Measurements from ENCODE around the gene ASPRV1. TPM values are rescaled to one million over a fixed set of nuclear protein-coding genes. Genes with fewer than 3 reads are reported as not detected.
A peak's percentile ranks its signal among the peaks of the same experiment; 100 is the strongest.

ASPRV1 gene
- total RNA-seq, 4 donors from 2014 or later: 2.5 to 11.2 (median 5.1) TPM

- WGBS, 2 donors: 85 to 90% methylated on average over 6 of the region's 6 CpGs
- no peaks in the 10 kb centered on the region for H3K4me1 ChIP-seq
- H3K36me3 ChIP-seq: peaks cover 0 to 44% (median 0%) of the 10 kb centered on the region in 3 donors
- no peaks in the 10 kb centered on the region for H3K9me3 ChIP-seq
- H3K4me3 ChIP-seq: no peak overlapping the region
- no peak overlapping the region for H3K27ac ChIP-seq
- TF ChIP-seq EP300 (IDR thresholded peaks at IDR 0.05): no peak
- TF ChIP-seq, protein P1, sequence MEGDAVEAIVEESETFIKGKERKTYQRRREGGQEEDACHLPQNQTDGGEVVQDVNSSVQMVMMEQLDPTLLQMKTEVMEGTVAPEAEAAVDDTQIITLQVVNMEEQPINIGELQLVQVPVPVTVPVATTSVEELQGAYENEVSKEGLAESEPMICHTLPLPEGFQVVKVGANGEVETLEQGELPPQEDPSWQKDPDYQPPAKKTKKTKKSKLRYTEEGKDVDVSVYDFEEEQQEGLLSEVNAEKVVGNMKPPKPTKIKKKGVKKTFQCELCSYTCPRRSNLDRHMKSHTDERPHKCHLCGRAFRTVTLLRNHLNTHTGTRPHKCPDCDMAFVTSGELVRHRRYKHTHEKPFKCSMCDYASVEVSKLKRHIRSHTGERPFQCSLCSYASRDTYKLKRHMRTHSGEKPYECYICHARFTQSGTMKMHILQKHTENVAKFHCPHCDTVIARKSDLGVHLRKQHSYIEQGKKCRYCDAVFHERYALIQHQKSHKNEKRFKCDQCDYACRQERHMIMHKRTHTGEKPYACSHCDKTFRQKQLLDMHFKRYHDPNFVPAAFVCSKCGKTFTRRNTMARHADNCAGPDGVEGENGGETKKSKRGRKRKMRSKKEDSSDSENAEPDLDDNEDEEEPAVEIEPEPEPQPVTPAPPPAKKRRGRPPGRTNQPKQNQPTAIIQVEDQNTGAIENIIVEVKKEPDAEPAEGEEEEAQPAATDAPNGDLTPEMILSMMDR (IDR thresholded peaks at IDR 0.05): no peak
- H3K27me3 ChIP-seq: no peaks in the 10 kb centered on the region
- DNase-seq (ENCODE audit: low spot score in 2 of 2): no peak
Observed at GRCh38 chr2:69998761-69999160, 37.3 kb upstream of the ASPRV1 start.

- H3K27ac ChIP-seq: no peak overlapping the region
- H3K4me1 ChIP-seq: no peaks in the 10 kb centered on the region
- no peaks in the 10 kb centered on the region for H3K27me3 ChIP-seq
- no peak overlapping the region for H3K4me3 ChIP-seq
- 87 to 90% methylated on average over 11 of the region's 11 CpGs for WGBS, 2 donors
- H3K9me3 ChIP-seq: no peaks in the 10 kb centered on the region
- DNase-seq (ENCODE audit: low spot score in 2 of 2): peak in 1 of 2 donors; percentile 4
- peaks cover 0 to 58% (median 0%) of the 10 kb centered on the region in 3 donors for H3K36me3 ChIP-seq
- TF ChIP-seq, protein P1 (IDR thresholded peaks at IDR 0.05): no peak
- TF ChIP-seq EP300 (IDR thresholded peaks at IDR 0.05) (no peak), POLR2A (IDR thresholded peaks at IDR 0.05) (no peak)
Observed at GRCh38 chr2:69997015-69997830, 35.8 kb upstream of the ASPRV1 start.

GRCh38 chr2:69995511-69995910 lies 34.1 kb upstream of the ASPRV1 start:
- H3K4me1 ChIP-seq: no peaks in the 10 kb centered on the region
- H3K36me3 ChIP-seq: peaks cover 0 to 52% (median 0%) of the 10 kb centered on the region in 3 donors
- no peak for TF ChIP-seq EP300 (IDR thresholded peaks at IDR 0.05)
- TF ChIP-seq, protein P1 (IDR thresholded peaks at IDR 0.05): no peak
- TF ChIP-seq POLR2A (IDR thresholded peaks at IDR 0.05): no peak
- H3K27me3 ChIP-seq: no peaks in the 10 kb centered on the region
- 87 to 90% methylated on average over 3 of the region's 3 CpGs for WGBS, 2 donors
- no peaks in the 10 kb centered on the region for H3K9me3 ChIP-seq
- no peak overlapping the region for H3K4me3 ChIP-seq
- DNase-seq (ENCODE audit: low spot score in 2 of 2): no peak
- H3K27ac ChIP-seq: no peak overlapping the region

DNA sequence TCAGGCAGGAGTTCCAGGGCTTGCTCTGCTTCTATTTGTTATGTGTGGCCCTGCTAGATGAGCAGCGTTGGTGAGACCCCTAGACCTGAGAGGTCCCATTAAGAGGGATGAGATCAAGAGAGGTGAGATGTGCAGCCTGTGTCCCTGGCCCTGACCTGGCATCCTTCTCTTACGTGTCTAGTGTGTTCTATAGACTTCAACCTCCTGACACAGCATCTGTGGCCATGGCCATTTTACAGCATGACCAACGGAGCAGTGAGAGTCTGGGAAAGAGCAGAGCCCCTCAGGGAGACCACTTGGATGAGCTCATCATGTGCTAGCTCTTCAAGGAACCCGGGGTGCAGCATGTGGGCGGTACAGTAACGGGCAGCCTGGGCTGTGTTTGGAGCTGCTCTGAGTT lies 32.7 kb upstream of the ASPRV1 start:
- no peaks in the 10 kb centered on the region for H3K4me1 ChIP-seq
- no peak overlapping the region for H3K4me3 ChIP-seq
- peaks cover 0 to 52% (median 0%) of the 10 kb centered on the region in 3 donors for H3K36me3 ChIP-seq
- TF ChIP-seq EP300 (IDR thresholded peaks at IDR 0.05) (no peak), POLR2A (IDR thresholded peaks at IDR 0.05) (no peak)
- TF ChIP-seq, protein P1 (IDR thresholded peaks at IDR 0.05): no peak
- 77 to 85% methylated on average over 5 to 6 of the region's 6 CpGs for WGBS, 2 donors
- H3K9me3 ChIP-seq: no peaks in the 10 kb centered on the region
- no peaks in the 10 kb centered on the region for H3K27me3 ChIP-seq
- no peak overlapping the region for H3K27ac ChIP-seq
- peak in 1 of 2 donors; percentile 8 for DNase-seq (ENCODE audit: low spot score in 2 of 2)

DNA sequence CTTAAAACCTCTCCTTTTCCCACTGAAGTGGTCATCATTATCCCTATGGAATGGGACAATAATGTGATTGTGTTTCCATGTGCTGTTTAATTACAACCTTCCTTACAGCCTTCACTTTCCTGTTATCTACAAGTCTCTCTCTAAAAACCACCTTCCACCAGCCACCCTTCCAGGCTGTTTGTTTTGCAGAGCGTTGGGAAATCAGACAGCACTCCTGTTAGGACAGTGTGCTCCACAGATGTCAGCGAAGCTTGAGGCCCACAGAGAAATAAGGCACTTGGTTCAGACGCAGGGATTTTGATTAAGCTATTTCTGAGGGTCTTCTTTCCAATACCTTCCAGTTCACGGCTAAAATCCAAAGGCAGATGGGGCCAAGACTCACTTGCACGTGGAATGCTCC lies 32.3 kb upstream of the ASPRV1 start:
- DNase-seq (ENCODE audit: low spot score in 2 of 2): no peak
- 90 to 91% methylated on average over 5 of the region's 5 CpGs for WGBS, 2 donors
- Histone ChIP-seq H3K27ac (no peak overlapping the region), H3K9me3 (no peaks in the 10 kb centered on the region), H3K4me3 (no peak overlapping the region), H3K36me3 (peaks cover 0 to 52% (median 0%) of the 10 kb centered on the region in 3 donors), H3K27me3 (no peaks in the 10 kb centered on the region), H3K4me1 (no peaks in the 10 kb centered on the region)
- TF ChIP-seq POLR2A (IDR thresholded peaks at IDR 0.05) (no peak), EP300 (IDR thresholded peaks at IDR 0.05) (no peak)
- TF ChIP-seq, protein P1 (IDR thresholded peaks at IDR 0.05): no peak
